Ramos (cell line): Measurements from ENCODE around the gene WDR53.
"Not testable (repeated sequence)": the region's sequence is repeated elsewhere in the genome, so short reads cannot be mapped to it uniquely, and the experiment has no call there.

Source experiments
- in situ Hi-C: fragments of 300-500 bp; cut with MboI; formaldehyde crosslinking; loops from one replicate; pipeline ENCODE4 v1.14.3; 2022; ENCODE audit warnings: low sequenced_read_pairs; ENCODE audit not compliant: unreplicated experiment

Gene WDR53

DNA sequence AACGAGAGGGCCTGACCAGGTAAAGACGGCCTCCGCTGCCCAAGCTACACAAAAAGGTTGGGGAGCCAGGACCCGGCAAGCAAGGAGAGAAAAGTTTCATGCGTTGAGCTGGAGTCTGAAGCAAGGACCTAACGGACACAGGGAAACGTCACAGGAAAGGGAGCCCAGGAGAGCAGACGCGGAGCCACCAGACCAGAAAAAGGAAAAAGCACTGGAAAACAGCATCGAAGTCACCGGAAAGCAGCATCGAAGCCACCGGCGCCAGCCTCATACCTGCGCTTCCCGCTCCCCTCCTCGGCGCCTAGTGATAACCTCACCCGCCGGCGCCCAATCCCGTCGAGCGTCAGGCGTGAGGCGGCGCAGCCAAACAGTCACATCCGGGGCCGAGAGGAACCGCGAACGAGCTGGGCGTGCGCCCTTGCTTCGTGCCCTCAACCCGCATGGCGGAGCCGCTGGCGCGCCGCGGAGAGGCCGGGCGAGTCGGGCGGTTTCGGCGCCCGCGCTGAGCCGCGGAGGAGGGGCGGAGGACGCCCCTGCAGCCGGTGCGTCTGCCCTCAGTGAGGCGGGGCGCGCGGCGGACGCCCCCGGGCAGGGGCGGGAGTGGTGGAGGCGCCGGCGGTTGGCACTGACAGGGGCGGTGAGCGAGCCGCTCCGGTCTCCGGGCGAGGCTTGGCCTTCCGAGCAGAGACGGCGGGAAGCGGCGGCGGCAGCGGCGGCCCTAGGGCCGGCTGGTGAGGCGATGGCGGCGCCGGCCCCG, at the start of gene WDR53, which contains the start of gene FBXO45:
Gene WDR53, minus strand, starts transcription at position 309 of the 757 bp plus-strand sequence. CDS start 7,079 bp downstream, outside the sequence.
Gene FBXO45, plus strand, starts transcription at position 415 of the 757 bp plus-strand sequence. Its CDS starts 325 bp downstream, at position 740.
- in situ Hi-C loops: no loop called here

DNA sequence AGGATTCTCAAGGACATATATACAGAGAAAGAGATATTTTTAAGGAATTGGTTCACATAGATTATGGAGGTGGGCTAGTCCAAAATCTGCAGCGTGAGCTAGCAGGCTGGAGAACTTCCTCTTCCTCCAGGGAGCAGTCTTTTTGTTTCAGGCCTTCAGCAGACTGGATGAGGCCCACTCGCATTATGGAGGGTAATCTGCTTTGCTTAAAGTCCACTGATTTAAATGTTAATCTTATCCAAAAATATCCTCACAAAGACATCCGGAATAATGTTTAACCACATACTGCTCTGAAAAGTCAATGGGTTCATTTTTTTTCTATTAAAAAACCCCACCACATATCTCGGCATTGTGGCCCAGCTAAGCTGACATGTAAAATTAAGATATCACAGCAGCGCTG, 48.9 kb upstream of the WDR53 start:
- in situ Hi-C loops: no loop called here

DNA sequence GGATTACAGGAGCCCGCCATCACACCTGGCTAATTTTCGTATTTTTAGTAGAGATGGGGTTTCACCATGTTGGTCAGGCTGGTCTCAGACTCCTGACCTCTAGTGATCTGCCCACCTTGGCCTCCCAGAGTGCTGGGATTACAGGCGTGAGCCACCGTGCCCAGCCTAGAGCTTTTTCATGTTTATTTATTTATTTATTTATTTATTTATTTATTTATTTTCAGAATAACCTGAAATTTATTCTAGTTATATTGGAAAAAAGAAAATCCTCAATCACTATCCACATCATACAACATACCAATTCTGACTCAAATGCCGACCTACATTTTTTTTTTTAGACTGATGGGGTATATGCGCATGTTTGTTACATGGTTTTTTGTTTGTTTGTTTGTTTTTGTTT, 46.9 kb upstream of the WDR53 start:
- in situ Hi-C loops: not testable (repeated sequence)

DNA sequence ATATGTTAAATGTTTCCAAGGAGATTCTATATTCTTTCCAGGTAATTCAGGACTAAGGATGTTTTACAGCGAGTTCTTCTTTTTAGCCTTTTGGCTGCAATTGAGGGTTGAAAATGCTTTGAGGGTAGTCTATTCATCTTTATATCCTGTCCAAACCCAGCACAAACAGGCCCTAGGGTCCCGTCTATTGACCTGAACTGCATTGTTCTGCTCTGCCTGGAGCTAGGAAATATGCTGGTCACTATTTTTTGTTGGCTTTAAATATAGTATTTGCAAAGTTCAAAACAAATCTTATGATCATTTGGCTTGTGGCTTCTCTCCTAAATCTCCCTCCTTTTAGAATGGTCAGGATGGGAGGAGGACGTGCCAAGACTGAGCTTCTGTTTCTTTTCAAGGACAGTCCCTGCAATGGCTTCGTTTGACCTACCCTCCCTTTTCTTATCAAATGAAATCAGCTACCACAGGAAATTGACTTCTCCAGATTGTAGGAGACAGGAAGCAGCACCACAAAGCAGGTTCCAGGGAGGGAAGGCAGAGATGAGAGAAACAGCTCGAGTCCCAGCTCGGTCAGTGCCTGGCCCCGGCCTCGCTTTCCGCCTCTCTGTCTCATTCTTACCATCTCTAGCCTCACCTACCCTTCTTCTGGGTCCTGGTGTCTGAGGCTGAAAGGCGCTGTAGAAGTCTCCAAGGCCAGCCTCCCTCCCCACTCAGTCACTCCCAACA, 43.6 kb upstream of the WDR53 start:
- in situ Hi-C loops: loop anchor here (5.0 kb wide), 1 partner anchor 70 kb away; no protein-coding TSS in a partner anchor

DNA sequence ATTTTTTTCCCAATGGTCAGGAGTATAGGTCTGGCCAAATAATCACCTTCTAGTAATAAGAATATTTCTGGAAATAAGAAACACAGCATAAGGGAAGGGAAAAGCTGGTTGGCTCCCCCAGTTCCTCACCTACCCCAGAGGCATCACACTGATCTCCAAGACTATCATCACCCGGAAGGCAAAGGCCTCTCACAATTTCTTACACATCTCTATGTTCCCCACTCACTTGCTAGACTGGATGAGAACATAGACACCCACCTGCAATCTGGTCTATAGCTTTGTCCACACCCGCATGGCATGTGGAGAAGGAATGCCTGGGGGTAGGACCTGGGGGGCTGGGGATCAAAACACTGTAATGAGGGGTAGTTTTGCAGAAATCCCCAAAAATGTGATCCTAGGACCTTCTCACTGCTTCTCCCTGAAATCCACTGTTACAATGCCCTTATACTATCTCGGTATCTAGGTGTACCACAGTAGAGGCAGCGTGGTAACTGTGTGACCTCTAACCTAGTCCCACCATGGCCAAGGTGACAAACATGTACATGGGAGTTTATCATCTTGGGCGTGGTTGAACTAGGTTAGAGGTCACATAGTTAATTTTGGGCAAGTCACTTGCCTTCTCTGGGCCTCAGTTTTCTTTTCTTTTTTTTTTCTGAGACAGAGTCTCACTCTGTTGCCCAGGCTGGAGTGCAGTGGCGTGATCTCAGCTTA, 41.6 kb upstream of the WDR53 start:
- in situ Hi-C loops: loop anchor here (5.0 kb wide), 2 partner anchors 72 to 362 kb away; no protein-coding TSS in a partner anchor

DNA sequence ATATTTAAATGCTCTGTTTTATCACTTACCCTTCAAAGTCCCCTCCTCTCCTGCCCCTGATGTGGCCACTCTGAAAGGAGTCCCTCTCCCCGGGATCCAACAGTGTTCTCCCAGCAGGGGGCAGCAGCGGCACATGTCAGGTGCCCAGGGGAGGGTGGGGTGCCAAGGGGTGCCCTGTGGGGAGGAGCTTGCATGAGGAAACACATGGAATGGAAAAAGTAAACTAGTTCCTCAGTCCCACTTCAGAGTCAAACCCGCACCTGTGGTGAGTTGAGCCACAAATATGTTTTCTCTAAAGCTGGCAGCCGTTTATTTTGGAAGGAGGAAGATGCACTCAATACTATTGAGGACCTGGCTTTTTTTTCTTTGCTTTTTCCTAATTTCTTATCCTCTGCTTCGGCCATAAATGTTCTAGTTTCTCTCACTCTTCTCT, 41.0 kb upstream of the WDR53 start:
- in situ Hi-C loops: loop anchor here (5.0 kb wide), 1 partner anchor 363 kb away; no protein-coding TSS in a partner anchor

DNA sequence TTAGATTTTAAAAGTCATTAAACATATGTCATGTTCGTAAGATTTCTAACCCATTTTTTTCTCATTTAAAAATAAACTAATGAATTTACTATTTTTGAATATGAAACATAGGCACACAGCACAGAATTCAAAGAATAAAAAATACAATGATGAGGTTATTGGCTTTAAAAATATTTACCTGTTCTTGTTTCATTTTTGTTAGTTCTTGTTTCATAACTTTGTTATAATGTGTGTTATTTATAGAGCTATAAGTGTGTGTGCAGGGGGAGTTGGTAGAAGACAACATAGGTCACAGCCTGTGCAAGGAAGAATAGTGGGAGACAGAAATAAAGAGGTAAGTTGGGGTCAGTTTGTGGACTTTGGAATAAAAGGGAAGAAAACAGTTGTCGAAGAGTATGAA, 40.3 kb upstream of the WDR53 start:
- in situ Hi-C loops: loop anchor here (5.0 kb wide), 1 partner anchor 364 kb away; no protein-coding TSS in a partner anchor

DNA sequence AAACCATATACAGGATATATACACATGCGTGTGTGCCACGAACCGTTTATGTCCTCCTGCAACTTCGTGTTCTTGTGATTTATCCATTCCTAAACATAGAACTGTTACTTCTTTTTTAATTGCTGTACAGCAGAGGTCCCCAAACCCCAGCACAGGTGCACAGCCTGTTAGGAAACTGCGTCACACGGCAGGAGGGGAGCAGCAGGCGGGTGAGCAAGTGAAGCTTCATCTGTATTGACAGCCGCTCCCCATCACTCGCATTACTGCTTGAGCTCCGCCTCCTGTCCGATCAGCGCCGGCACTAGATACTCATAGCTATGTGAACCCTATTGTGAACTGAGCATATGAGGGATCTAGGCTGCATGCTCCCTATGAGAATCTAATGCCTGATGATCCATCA, 36.2 kb upstream of the WDR53 start:
- in situ Hi-C loops: no loop called here

DNA sequence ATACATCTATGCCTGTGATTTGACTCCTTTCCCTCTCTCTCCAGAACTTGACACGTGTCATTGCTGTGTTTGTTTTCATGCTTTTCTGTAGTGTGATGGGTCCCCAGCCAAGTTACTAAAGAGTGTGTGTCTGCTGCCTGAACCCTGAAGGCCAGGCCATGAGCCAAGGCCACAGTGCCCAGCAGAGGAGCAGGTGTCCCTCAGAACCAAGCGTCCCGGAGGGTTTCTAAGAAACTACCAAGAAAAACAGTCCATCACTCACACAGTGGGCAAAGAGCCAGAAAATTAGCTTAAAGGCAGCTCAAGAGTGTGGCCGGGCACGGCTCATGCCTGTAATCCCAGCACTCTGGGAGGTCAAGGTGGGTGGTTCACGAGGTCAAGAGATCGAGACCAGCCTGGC, 35.3 kb upstream of the WDR53 start:
- in situ Hi-C loops: no loop called here

DNA sequence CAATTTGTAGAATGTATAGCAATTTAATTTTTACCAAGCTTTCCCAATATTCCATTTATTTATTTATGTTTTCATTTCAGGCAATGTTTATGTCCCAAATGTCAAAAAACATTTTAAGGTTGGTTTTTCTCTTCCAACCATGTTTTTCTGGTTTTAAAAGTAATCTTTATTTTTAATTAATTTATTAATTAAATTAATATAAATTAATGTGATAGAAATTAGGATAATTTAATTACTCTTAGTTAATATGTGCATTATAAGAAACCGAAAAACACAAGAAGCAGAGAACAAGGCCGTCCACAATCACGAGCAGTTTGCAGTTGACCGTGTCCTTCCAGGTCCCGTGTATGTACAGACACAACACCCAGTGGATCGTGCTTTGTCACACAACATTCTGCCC, 34.3 kb upstream of the WDR53 start:
- in situ Hi-C loops: no loop called here

DNA sequence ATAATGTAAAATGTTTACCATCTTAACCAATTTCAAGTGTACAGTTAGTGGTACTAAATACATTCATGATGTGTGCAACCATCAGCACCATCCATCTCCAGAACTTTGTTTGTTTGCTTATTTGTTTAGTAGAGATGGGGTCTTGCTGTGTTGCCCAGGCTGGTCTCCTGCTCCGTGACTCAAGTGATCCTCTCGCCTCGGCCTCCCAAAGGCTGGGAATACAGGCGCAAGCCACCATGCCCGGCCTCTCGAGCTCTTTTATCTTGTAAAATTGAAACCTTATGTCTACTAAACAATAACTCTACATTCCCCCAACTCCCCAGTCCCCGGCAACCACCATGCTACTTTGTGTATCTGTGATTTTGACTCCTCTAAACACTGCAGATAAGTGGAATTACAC, 32.0 kb upstream of the WDR53 start:
- in situ Hi-C loops: no loop called here

DNA sequence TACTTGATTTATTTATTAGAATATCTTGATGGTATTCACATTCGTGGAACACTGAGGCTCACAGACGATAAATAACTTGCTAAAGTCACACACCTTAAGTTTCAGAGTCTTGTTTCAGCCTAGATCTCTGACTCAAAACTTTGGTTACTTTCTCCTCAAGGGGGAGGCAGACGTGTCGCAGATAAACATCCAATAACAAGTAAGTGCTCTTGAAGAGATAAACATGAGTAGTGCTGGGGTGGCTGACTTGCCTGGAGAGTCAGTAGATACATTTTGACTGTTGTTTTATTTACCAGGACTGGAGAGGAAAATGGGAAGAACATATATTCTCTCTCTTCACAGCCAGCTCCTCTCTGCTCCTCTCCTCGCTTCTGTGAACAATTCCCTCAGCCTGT, 31.4 kb upstream of the WDR53 start:
- in situ Hi-C loops: no loop called here

DNA sequence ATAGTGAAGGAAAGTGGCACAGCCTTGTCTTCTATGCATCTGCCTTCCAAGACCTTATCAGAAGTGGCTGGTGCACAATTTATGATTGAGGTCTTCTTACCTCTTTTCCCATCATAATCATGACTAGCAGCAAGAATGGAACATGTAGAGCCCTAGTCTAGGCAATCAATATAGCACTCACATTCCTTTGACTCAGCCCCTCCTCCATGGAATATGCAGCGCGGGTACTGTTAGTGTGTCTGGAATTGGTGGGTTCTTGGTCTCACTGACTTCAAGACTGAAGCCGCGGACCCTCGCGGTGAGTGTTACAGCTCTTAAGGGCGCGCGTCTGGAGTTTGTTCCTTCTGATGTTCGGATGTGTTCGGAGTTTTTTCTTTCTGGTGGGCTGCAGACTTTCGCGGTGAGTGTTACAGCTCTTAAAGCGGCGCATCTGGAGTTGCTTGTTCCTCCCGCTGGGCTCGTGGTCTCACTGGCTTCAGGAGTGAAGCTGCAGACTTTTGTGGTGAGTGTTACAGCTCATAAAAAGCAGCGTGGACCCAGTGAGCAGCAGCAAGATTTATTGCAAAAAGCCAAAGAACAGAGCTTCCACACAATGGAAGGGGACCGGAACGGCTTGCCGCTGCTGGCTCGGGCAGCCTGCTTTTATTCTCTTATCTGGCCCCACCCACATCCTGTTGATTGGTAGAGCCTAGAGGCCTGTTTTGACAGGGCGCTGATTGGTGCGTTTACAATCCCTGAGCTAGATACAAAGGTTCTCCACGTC, 29.8 kb upstream of the WDR53 start:
- in situ Hi-C loops: not testable (repeated sequence)

DNA sequence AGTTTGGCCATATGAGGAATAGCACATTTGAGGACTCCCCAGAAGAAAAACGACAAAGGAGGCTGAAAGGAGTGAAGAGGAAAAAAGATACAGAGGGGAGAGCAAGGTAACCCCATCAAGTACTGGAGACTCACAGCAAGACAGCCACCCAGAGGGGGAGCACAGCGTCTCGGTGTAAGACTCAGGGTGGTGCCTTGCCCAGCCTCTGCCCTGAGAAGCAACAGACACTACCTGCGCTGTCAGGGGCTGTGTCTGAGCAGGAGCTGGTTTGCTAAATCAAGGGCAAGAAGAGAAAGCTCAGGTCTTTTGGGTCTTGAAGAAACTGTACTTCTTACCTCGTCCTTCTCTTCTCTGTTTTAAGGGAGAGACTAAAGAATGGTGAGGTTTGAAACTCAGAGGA, 28.0 kb upstream of the WDR53 start:
- in situ Hi-C loops: no loop called here

DNA sequence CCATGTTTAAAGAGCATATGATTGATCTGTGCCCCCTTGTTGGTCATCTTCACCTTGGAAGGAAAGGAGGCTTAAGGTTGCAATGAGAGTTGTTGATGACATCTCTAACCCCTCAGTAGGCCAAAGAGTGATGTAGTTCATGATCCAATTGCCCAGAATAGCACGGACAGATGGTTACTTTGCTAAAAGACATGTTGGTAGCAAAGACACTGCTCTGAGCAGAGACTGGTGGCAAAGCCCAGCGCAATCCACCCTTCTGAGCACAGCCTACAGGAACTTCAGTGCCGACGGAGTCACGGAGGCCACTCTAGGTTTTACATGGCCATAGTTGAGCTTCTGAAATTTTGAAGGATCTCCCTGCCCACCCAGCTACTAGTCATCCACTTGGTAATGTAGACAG, 21.9 kb upstream of the WDR53 start:
- in situ Hi-C loops: no loop called here

DNA sequence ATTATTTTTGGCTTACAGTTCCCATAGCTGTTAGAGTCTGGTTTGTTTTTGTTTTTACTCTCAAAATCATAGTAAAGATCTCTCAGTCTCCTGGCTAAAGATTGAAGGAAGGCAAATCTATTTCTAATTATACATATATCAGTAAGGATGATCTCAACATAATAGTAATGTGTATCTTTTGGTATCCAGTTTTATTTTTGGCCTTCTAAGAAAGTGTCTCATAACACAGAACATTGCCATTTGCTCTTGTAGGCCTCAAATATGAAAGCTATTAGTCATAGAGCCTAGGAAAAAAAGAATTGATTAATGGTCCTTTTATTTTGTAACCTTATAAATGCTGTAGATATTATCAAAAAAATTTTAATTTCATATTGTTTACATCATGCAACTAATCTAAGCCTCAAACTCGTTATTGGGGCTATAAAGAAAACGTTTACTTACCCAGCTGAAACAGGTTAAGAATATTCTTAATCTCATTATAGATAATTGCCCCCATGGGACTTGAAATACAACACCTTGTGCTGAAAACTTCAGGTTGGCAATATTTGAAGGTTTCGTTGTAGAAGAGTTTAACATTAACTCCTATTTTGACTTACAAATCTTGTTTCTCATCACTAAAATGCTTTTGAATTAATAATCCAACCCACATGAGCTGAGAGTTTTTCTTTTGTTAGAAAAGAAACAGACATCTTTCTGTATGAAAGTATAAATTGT, 16.8 kb upstream of the WDR53 start:
- in situ Hi-C loops: no loop called here

DNA sequence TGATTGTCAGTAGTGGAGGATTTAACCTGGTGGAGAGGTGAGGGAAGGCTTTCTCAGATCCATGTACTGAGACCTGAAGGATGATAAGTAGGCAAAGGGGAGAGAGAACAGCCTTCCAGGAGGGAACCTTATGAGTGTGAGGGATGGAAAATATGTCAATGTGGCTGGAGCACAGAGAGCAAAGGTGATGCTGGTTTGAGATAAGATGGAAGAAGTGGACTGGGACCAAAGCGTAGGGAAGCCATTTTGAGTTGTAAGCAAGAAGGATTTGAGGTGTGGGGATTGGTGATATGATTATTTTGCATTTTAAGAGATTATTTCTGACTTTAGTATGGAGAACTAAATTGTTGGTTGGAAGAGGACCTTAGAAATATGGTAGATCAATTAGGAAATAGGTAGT, 4.0 kb upstream of the WDR53 start:
- in situ Hi-C loops: no loop called here

DNA sequence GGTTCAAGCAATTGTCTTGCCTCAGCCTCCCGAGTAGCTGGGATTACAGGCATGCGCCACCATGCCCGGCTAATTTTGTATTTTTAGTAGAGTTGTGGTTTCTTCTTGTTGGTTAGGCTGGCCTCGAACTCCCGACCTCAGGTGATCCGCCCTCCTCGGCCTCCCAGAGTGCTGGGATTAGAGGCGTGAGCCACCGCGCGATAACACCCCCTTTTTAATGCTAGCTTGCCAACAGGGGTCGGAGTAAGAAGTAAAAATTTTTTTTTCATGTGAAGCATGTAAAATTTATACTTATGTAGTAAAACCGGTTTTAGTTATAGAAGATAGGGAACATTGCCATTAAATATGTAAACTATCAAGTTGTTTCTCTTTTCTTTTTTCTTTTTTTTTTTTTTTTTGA, 2.0 kb upstream of the WDR53 start:
- in situ Hi-C loops: not testable (repeated sequence)

DNA sequence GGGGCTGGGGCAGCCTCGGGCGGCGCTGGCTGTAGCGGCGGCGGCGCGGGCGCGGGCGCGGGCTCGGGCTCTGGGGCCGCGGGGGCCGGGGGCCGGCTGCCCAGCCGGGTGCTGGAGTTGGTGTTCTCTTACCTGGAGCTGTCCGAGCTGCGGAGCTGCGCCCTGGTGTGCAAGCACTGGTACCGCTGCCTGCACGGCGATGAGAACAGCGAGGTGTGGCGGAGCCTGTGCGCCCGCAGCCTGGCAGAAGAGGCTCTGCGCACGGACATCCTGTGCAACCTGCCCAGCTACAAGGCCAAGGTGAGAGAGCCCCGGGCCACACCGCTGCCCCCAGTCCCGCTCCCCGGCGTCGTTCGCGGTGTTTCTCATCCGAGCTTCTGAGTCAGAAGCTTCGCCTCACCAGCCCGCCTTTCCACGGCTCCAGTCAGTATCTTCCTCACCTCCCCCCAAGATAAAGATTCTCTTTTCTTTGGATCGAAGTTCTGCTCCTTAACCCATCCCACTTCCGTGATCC, 706 bp upstream of the WDR53 start:
- in situ Hi-C loops: no loop called here
